ENCODE results near the gene SLIT3.

- no peak for TF ChIP-seq CTCF (IDR thresholded peaks at IDR 0.05)
- TF ChIP-seq POLR2A (IDR thresholded peaks at IDR 0.05): no peak
- TF ChIP-seq POLR2AphosphoS5 (IDR thresholded peaks at IDR 0.05): no peak
Measured at GRCh38 chr5:168879331-168879730, 421.6 kb downstream of the SLIT3 start.

Measured in suprapubic skin (tissue), 4 donors.